Endodermal cell (in vitro differentiated cells): ENCODE results near the gene KDM7A. TPM values are rescaled to one million over a fixed set of nuclear protein-coding genes. Genes with fewer than 3 reads are reported as not detected.

Experiments used
- DNase-seq: peaks from one replicate; pipeline ENCODE4 v3.0.0-alpha.2; 2017
- H3K27ac ChIP-seq: 2 replicates; pipeline ENCODE4 v1.5.1; 2013; ENCODE audit warnings: mild to moderate bottlenecking, low read depth, low read length, moderate library complexity
- H3K27me3 ChIP-seq: 2 replicates; pipeline ENCODE4 v1.6.1; 2013; ENCODE audit warnings: mild to moderate bottlenecking, low read length, moderate library complexity; ENCODE audit not compliant: insufficient read depth, control insufficient read depth, poor library complexity, severe bottlenecking
- H3K36me3 ChIP-seq: 2 replicates; pipeline ENCODE4 v1.7.0; 2013; ENCODE audit warnings: mild to moderate bottlenecking, low read length, moderate library complexity; ENCODE audit not compliant: control insufficient read depth, insufficient read depth
- H3K4me1 ChIP-seq: one replicate; pipeline ENCODE4 v1.7.0; 2013; ENCODE audit warnings: low read length; ENCODE audit not compliant: control insufficient read depth, insufficient read depth
- H3K4me3 ChIP-seq: 2 replicates; pipeline ENCODE4 v1.5.1; 2013; ENCODE audit warnings: mild to moderate bottlenecking, low read length, moderate library complexity
- H3K9ac ChIP-seq: 2 replicates; pipeline ENCODE4 v1.6.1; 2013; ENCODE audit warnings: mild to moderate bottlenecking, low read length, moderate library complexity; ENCODE audit not compliant: poor library complexity, severe bottlenecking; ENCODE audit errors: extremely low read depth
- H3K9me3 ChIP-seq: 2 replicates; pipeline ENCODE4 v1.6.1; 2013; ENCODE audit warnings: mild to moderate bottlenecking, low read length, moderate library complexity; ENCODE audit not compliant: control insufficient read depth
- H3K27ac Mint-ChIP-seq: 2 replicates; pipeline ENCODE4 v1.8.0; 2020; ENCODE audit warnings: mixed read lengths
- H3K27me3 Mint-ChIP-seq: 2 replicates; pipeline ENCODE4 v1.8.0; 2021; ENCODE audit warnings: mild to moderate bottlenecking, mixed read lengths; ENCODE audit not compliant: insufficient read depth
- H3K36me3 Mint-ChIP-seq: 2 replicates; pipeline ENCODE4 v1.8.0; 2020; ENCODE audit warnings: low read depth, mixed read lengths
- H3K4me1 Mint-ChIP-seq: 2 replicates; pipeline ENCODE4 v1.8.0; 2020; ENCODE audit warnings: mixed read lengths
- H3K4me3 Mint-ChIP-seq: 2 replicates; pipeline ENCODE4 v1.8.0; 2020; ENCODE audit warnings: mild to moderate bottlenecking, moderate library complexity, mixed read lengths
- H3K9me3 Mint-ChIP-seq: 2 replicates; pipeline ENCODE4 v1.8.0; 2020; ENCODE audit warnings: mild to moderate bottlenecking, mixed read lengths
- WGBS, 2 experiments: methylation state at CpG; one replicate each; pipeline versions ENCODE4 v1.1.5 to v1.1.7; 2013; ENCODE audit warnings: missing lambda C conversion rate in 2 of 2, mixed read lengths in 1 of 2; ENCODE audit not compliant: insufficient coverage in 1 of 2, insufficient read length in 1 of 2; 5-methylcytosine and 5-hydroxymethylcytosine counted together
- total RNA-seq, 2 donors: library from RNA; stranded (reverse); fragmentation: NEBNext Ultra II Directional in 1 of 2; extraction: Animal tissue kit (Norgen Biotek cat#: 25700) in 1 of 2; gene quantifications; 2 replicates in 1 of 2; 3 replicates in 1 of 2; pipeline ENCODE4 v1.2.1, GENCODE V29; 2021
- TF ChIP-seq, protein P1 (sequence below): fragments of 200-600 bp; sonication (generic); conservative IDR thresholded peaks from 2 replicates; pipeline ENCODE4 v1.5.0; 2021; ENCODE audit warnings: antibody characterized with exemption, mild to moderate bottlenecking

The KDM7A gene
- total RNA-seq, 2 donors from 2014 or later: 22.9 to 24.5 TPM

DNA sequence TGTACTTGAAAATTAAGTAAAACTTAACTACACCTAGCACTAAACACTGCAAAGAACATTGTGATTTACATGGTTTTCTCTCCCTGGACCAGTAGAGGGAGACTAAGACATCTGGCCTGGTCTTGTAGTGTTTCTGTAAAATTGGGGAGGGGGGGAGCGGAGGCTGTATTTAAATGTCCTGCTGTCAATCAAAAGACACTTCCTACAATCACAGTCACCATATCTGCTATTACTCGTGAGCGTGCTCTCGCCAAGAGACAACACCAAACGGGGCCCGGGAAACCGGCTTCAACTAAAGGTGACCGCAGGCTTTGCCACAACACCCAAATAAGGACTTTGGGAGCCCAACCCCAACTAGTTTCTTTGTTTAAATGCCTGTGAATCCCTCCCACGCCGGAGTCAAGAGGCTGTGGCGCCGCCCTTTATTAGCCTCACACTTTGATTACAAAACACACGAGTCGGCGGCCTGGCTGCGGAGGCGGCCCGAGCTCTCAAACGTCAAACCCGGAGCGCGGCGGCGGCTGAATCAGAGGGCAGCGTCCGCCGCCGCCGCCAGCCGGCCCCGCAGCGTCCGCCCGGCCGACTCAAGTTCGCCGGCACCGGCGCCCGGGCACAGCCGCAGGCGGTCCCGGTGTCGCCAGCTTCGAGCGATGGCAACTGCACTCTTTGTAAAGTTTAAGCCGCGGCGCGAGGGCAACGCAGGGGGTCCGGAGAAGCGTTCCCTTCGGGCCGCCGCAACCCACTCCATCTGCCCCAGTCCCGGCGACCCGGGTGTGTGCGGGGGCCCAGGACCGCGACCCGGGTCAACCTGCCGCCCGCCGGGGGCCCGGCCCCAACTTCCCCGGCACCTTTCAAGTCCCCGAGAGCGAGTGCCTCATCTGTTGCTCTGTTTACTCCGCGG lies 1.3 kb downstream of the KDM7A start:
- H3K27ac ChIP-seq: peak overlapping the region; percentile 95
- Mint-ChIP-seq H3K4me1 (peaks cover 20% of the 10 kb centered on the region), H3K9me3 (peaks cover 3% of the 10 kb centered on the region), H3K27ac (peak overlapping the region; percentile 96), H3K36me3 (peaks cover 9% of the 10 kb centered on the region), H3K4me3 (peak overlapping the region; percentile 78), H3K27me3 (peaks cover 26% of the 10 kb centered on the region)
- H3K9me3 ChIP-seq: no peaks in the 10 kb centered on the region
- H3K4me3 ChIP-seq: peak overlapping the region; percentile 89
- TF ChIP-seq, protein P1, sequence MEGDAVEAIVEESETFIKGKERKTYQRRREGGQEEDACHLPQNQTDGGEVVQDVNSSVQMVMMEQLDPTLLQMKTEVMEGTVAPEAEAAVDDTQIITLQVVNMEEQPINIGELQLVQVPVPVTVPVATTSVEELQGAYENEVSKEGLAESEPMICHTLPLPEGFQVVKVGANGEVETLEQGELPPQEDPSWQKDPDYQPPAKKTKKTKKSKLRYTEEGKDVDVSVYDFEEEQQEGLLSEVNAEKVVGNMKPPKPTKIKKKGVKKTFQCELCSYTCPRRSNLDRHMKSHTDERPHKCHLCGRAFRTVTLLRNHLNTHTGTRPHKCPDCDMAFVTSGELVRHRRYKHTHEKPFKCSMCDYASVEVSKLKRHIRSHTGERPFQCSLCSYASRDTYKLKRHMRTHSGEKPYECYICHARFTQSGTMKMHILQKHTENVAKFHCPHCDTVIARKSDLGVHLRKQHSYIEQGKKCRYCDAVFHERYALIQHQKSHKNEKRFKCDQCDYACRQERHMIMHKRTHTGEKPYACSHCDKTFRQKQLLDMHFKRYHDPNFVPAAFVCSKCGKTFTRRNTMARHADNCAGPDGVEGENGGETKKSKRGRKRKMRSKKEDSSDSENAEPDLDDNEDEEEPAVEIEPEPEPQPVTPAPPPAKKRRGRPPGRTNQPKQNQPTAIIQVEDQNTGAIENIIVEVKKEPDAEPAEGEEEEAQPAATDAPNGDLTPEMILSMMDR: peak; percentile 86
- peak; percentile 89 for DNase-seq
- H3K4me1 ChIP-seq: no peaks in the 10 kb centered on the region
- H3K27me3 ChIP-seq: peaks cover 15% of the 10 kb centered on the region
- WGBS, 2 experiments: 0% methylated on average over 19 to 71 of the region's 72 CpGs
- H3K36me3 ChIP-seq: no peaks in the 10 kb centered on the region
- H3K9ac ChIP-seq: peak overlapping the region; percentile 68

DNA sequence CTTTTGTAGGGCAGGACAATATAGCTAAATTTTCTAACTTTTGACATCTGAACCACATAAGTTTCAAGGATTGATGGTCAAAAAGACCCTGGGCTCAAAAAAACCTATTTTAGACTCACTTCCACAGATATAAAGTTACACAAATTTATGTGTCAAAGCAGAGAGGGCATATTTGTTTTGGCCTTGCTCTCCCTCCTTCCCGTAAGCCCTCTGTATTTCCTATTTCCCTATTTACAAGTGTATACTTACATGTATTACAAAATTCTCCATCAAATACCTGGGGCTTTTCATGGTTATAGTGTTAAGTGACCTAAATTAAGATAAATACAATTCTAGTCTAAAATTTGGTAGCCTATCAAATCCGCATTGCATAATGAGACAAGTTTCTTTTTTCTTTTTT lies 2.6 kb downstream of the KDM7A start:
- no peak overlapping the region for H3K9ac ChIP-seq
- Mint-ChIP-seq H3K27ac (no peak overlapping the region), H3K36me3 (peaks cover 9% of the 10 kb centered on the region), H3K9me3 (peaks cover 1% of the 10 kb centered on the region), H3K4me3 (peak overlapping the region; percentile 78), H3K4me1 (peaks cover 25% of the 10 kb centered on the region), H3K27me3 (peaks cover 20% of the 10 kb centered on the region)
- no peak overlapping the region for H3K4me3 ChIP-seq
- H3K27ac ChIP-seq: no peak overlapping the region
- H3K27me3 ChIP-seq: peaks cover 15% of the 10 kb centered on the region
- 98% methylated on average over 2 of the region's 2 CpGs; no CpG with 5 or more reads in 1 of the 2 experiments for WGBS, 2 experiments
- DNase-seq: no peak
- H3K4me1 ChIP-seq: no peaks in the 10 kb centered on the region
- TF ChIP-seq, protein P1: no peak
- no peaks in the 10 kb centered on the region for H3K36me3 ChIP-seq
- no peaks in the 10 kb centered on the region for H3K9me3 ChIP-seq

DNA sequence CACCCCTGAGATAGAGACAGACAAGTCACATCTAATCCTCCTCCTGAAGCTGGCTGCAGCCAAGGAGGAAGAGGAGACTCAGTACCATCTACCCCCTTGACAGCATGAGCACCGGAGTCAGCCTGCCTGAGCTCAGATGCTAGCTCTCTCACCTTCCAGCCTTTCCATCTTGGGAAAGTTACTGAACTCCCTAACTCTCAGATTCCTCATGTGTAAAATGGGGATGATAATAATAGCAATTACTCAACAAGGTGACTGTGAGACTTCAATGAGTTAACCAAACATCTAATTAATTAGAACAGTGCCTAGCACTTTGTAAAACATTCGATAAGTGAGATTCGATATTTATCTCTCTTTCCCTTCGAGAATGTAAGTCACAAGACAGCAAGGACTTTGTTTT lies 6.4 kb downstream of the KDM7A start:
- DNase-seq: no peak
- H3K9me3 Mint-ChIP-seq: no peaks in the 10 kb centered on the region
- H3K27me3 Mint-ChIP-seq: no peaks in the 10 kb centered on the region
- Histone ChIP-seq H3K27me3 (no peaks in the 10 kb centered on the region), H3K9me3 (no peaks in the 10 kb centered on the region), H3K36me3 (no peaks in the 10 kb centered on the region), H3K27ac (no peak overlapping the region), H3K9ac (no peak overlapping the region), H3K4me1 (no peaks in the 10 kb centered on the region), H3K4me3 (no peak overlapping the region)
- no peak overlapping the region for H3K4me3 Mint-ChIP-seq
- peaks cover 28% of the 10 kb centered on the region for H3K4me1 Mint-ChIP-seq
- no peak overlapping the region for H3K27ac Mint-ChIP-seq
- H3K36me3 Mint-ChIP-seq: peaks cover 9% of the 10 kb centered on the region
- TF ChIP-seq, protein P1: no peak
- WGBS, 2 experiments: 92 to 96% methylated on average over 4 of the region's 4 CpGs
